GM23248 (cell line): ENCODE results near the gene BAX. TPM values are rescaled to one million over a fixed set of nuclear protein-coding genes. Genes with fewer than 3 reads are reported as not detected.
A peak's percentile ranks its signal among the peaks of the same experiment; 100 is the strongest.

Experiments used
- DNase-seq: peaks from one replicate; pipeline ENCODE4 v3.0.0-alpha.2; 2015
- H2AFZ ChIP-seq: fragments of 200-600 bp; sonication (generic); 2 replicates; pipeline ENCODE4 v1.6.1; 2016; ENCODE audit warnings: antibody characterized with exemption
- H3F3A ChIP-seq: fragments of 200-600 bp; sonication (generic); 2 replicates; pipeline ENCODE4 v1.6.1; 2016; ENCODE audit warnings: mild to moderate bottlenecking, antibody characterized with exemption, mixed run types; ENCODE audit not compliant: insufficient read depth
- H3K27ac ChIP-seq: fragments of 200-600 bp; sonication (generic); 2 replicates; pipeline ENCODE4 v1.5.1; 2016; ENCODE audit warnings: mild to moderate bottlenecking
- H3K27me3 ChIP-seq: fragments of 200-600 bp; sonication (generic); replicated peaks from 2 replicates; pipeline ENCODE4 v1.6.1; 2016; ENCODE audit warnings: mild to moderate bottlenecking; ENCODE audit not compliant: insufficient read depth
- H3K36me3 ChIP-seq: fragments of 200-600 bp; sonication (generic); 2 replicates; pipeline ENCODE4 v1.6.1; 2016; ENCODE audit warnings: low read depth, mild to moderate bottlenecking
- H3K4me1 ChIP-seq: fragments of 200-600 bp; sonication (generic); 2 replicates; pipeline ENCODE4 v1.6.1; 2016; ENCODE audit warnings: mild to moderate bottlenecking; ENCODE audit not compliant: insufficient read depth
- H3K4me2 ChIP-seq: fragments of 200-600 bp; sonication (generic); one replicate; pipeline ENCODE4 v1.6.1; 2016; ENCODE audit warnings: mild to moderate bottlenecking; ENCODE audit not compliant: unreplicated experiment
- H3K4me3 ChIP-seq: fragments of 200-600 bp; sonication (generic); 2 replicates; pipeline ENCODE4 v1.5.1; 2016; ENCODE audit warnings: mild to moderate bottlenecking
- H3K79me2 ChIP-seq: fragments of 200-600 bp; sonication (generic); 2 replicates; pipeline ENCODE4 v1.6.1; 2016; ENCODE audit warnings: mild to moderate bottlenecking; ENCODE audit not compliant: insufficient read depth
- H3K9ac ChIP-seq: fragments of 200-600 bp; sonication (generic); 2 replicates; pipeline ENCODE4 v1.6.1; 2016; ENCODE audit warnings: mild to moderate bottlenecking
- H3K9me2 ChIP-seq: fragments of 200-600 bp; sonication (generic); 2 replicates; pipeline ENCODE4 v1.6.1; 2016; ENCODE audit warnings: mixed run types, mild to moderate bottlenecking, moderate library complexity; ENCODE audit not compliant: insufficient read depth
- H3K9me3 ChIP-seq: fragments of 200-600 bp; sonication (generic); one replicate; pipeline ENCODE4 v1.6.1; 2017; ENCODE audit warnings: low read depth
- H4K20me1 ChIP-seq: fragments of 200-600 bp; sonication (generic); 2 replicates; pipeline ENCODE4 v1.6.0; 2016; ENCODE audit not compliant: insufficient read depth
- EZH2 ChIP-seq: fragments of 200-600 bp; sonication (generic); IDR thresholded peaks from 2 replicates; pipeline ENCODE4 v1.6.1; 2018; ENCODE audit warnings: antibody characterized with exemption, mild to moderate bottlenecking; ENCODE audit not compliant: insufficient read depth, poor library complexity, severe bottlenecking
- EZH2phosphoT487 ChIP-seq: fragments of 200-600 bp; sonication (generic); IDR thresholded peaks from 2 replicates; pipeline ENCODE4 v1.6.1; 2018; ENCODE audit warnings: antibody characterized with exemption, moderate library complexity, mild to moderate bottlenecking, low read depth; ENCODE audit not compliant: insufficient read depth
- WGBS, 2 experiments: methylation state at CpG; one replicate each; pipeline ENCODE4 v1.1.6; 2015 to 2017; ENCODE audit warnings: low lambda C conversion rate in 2 of 2, low coverage in 1 of 2; ENCODE audit errors: missing lambda C conversion rate in 2 of 2; 5-methylcytosine and 5-hydroxymethylcytosine counted together
- in situ Hi-C: fragments of 300-500 bp; cut with MboI; formaldehyde crosslinking; loops from 2 replicates; pipeline ENCODE4 v1.15.0; 2020
- polyA plus RNA-seq: library from polyadenylated mRNA; unstranded; fragments of >200 nt; fragmentation: Nextera tagmentation; extraction: Ambion mirVana; gene quantifications from 2 replicates; pipeline ENCODE4 v1.2.1, GENCODE V29; 2016
- total RNA-seq: library from RNA; depleted of rRNA; stranded (reverse); fragments of >200 nt; shearing (Covaris generic); gene quantifications from 2 replicates; pipeline ENCODE4 v1.2.3, GENCODE V29; 2014

The BAX gene
- total and polyA plus RNA-seq, 2 experiments from 2014 or later, result 97.3 to 106 TPM

GRCh38 chr19:48975947-48976847 is 21.5 kb downstream of the BAX start:
- in situ Hi-C loops, result loop anchor here (10.0 kb wide), 1 partner anchor 181 kb away; no protein-coding TSS in a partner anchor
- no peaks in the 10 kb centered on the region for H3K79me2 ChIP-seq
- peaks cover 27% of the 10 kb centered on the region for H3F3A ChIP-seq
- peaks cover 7% of the 10 kb centered on the region; the same call in 1 of the 2 replicates for H3K4me1 ChIP-seq
- no peaks in the 10 kb centered on the region for H3K9me3 ChIP-seq
- 83 to 85% methylated on average over 13 of the region's 13 CpGs for WGBS, 2 experiments
- no peak overlapping the region for H3K4me2 ChIP-seq
- H3K27me3 ChIP-seq, result no peaks in the 10 kb centered on the region
- H3K9me2 ChIP-seq, result no peaks in the 10 kb centered on the region
- peaks cover 47% of the 10 kb centered on the region for H3K36me3 ChIP-seq
- TF ChIP-seq EZH2phosphoT487 (no peak), EZH2 (no peak)
- no peak overlapping the region for H2AFZ ChIP-seq
- H3K9ac ChIP-seq, result no peak overlapping the region
- H4K20me1 ChIP-seq, result no peaks in the 10 kb centered on the region
- DNase-seq, result peak; percentile 29
- H3K4me3 ChIP-seq, result no peak overlapping the region
- no peak overlapping the region for H3K27ac ChIP-seq

- DNase-seq, result no peak
- Histone ChIP-seq H3K9ac (no peak overlapping the region), H3K4me3 (no peak overlapping the region), H2AFZ (no peak overlapping the region), H3K9me3 (no peaks in the 10 kb centered on the region), H3K4me2 (no peak overlapping the region), H3F3A (peaks cover 22% of the 10 kb centered on the region), H4K20me1 (no peaks in the 10 kb centered on the region), H3K27me3 (no peaks in the 10 kb centered on the region), H3K36me3 (peaks cover 53% of the 10 kb centered on the region), H3K9me2 (no peaks in the 10 kb centered on the region), H3K27ac (no peak overlapping the region), H3K4me1 (peaks cover 7% of the 10 kb centered on the region; the same call in 1 of the 2 replicates), H3K79me2 (no peaks in the 10 kb centered on the region)
- in situ Hi-C loops, result loop anchor here (10.0 kb wide), 1 partner anchor 182 kb away; no protein-coding TSS in a partner anchor
- no peak for TF ChIP-seq EZH2
- TF ChIP-seq EZH2phosphoT487, result no peak
- 86 to 95% methylated on average over 2 of the region's 2 CpGs for WGBS, 2 experiments
Observed at GRCh38 chr19:48977061-48977460, 22.4 kb downstream of the BAX start.

GRCh38 chr19:48982280-48982679 is 27.6 kb downstream of the BAX start:
- H3K79me2 ChIP-seq, result peaks cover 6% of the 10 kb centered on the region; the same call in 1 of the 2 replicates
- peak; percentile 21 for DNase-seq
- in situ Hi-C loops, result no loop called here
- no peak overlapping the region for H2AFZ ChIP-seq
- TF ChIP-seq EZH2, result no peak
- TF ChIP-seq EZH2phosphoT487, result no peak
- peaks cover 63% of the 10 kb centered on the region for H3K36me3 ChIP-seq
- H3K9me3 ChIP-seq, result no peaks in the 10 kb centered on the region
- H3K27ac ChIP-seq, result no peak overlapping the region
- no peak overlapping the region for H3K4me3 ChIP-seq
- H3K9ac ChIP-seq, result no peak overlapping the region
- 88 to 90% methylated on average over 9 of the region's 9 CpGs for whole genome bisulfite sequencing, 2 experiments
- no peak overlapping the region for H3K4me2 ChIP-seq
- H3K27me3 ChIP-seq, result no peaks in the 10 kb centered on the region
- H3K9me2 ChIP-seq, result no peaks in the 10 kb centered on the region
- peaks cover 26% of the 10 kb centered on the region for H3F3A ChIP-seq
- peaks cover 7% of the 10 kb centered on the region; the same call in 1 of the 2 replicates for H3K4me1 ChIP-seq
- H4K20me1 ChIP-seq, result no peaks in the 10 kb centered on the region

GRCh38 chr19:48985711-48986110 is 31.0 kb downstream of the BAX start:
- Histone ChIP-seq H3K9me2 (no peaks in the 10 kb centered on the region), H3K4me1 (peaks cover 6% of the 10 kb centered on the region; the same call in 1 of the 2 replicates), H3K4me2 (no peak overlapping the region), H3K9ac (no peak overlapping the region), H3F3A (0 out of 2 replicates have a peak, but pooled peaks cover 13% of the 10 kb centered on the region), H3K36me3 (peaks cover 63% of the 10 kb centered on the region), H3K4me3 (no peak overlapping the region), H4K20me1 (0 out of 2 replicates have a peak, but pooled peaks cover 4% of the 10 kb centered on the region), H3K27ac (no peak overlapping the region), H3K9me3 (no peaks in the 10 kb centered on the region), H2AFZ (no peak overlapping the region), H3K79me2 (peaks cover 35% of the 10 kb centered on the region), H3K27me3 (no peaks in the 10 kb centered on the region)
- in situ Hi-C loops, result no loop called here
- WGBS, 2 experiments, result 97% methylated on average over 13 of the region's 13 CpGs
- DNase-seq, result no peak
- TF ChIP-seq EZH2phosphoT487 (no peak), EZH2 (no peak)
